ENCODE results near the gene NDOR1.

Gene NDOR1

DNA sequence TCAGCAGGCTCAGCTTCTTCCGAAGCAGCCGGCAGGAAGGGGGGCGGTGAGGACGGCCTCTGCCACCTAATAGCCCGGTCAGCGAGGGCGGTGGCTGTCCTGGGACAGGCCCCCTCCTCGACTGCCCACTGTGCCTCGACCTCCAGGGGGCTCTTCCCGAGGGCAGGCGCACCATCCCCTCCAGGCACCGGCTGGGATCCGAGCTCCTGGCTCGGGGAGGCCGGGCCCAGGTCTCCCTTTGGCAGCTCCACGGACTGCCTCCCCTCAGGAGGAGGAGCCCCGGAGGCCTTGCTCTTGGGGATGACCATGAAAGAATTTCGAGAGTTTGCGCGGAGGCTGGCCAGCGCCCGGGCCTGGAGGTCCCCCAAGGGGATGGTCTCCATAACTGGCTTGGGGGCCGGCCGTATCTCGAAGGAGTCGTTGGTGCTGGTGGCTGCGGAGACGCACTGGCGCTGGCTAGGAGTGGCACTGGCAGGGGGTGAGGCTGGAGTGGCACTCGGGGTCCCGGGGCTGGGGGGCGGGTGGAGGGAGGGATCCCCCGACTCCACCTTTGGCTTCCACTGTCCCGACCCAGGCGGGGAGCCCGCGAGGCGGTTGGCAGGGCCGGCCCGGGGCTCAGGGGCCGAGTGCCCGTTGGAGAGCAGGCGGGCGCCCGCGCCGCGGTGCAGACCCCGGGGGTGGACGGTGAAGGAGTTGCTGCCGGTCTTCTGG lies 5.9 kb upstream of the NDOR1 start:
- no peak for DNase-seq

DNA sequence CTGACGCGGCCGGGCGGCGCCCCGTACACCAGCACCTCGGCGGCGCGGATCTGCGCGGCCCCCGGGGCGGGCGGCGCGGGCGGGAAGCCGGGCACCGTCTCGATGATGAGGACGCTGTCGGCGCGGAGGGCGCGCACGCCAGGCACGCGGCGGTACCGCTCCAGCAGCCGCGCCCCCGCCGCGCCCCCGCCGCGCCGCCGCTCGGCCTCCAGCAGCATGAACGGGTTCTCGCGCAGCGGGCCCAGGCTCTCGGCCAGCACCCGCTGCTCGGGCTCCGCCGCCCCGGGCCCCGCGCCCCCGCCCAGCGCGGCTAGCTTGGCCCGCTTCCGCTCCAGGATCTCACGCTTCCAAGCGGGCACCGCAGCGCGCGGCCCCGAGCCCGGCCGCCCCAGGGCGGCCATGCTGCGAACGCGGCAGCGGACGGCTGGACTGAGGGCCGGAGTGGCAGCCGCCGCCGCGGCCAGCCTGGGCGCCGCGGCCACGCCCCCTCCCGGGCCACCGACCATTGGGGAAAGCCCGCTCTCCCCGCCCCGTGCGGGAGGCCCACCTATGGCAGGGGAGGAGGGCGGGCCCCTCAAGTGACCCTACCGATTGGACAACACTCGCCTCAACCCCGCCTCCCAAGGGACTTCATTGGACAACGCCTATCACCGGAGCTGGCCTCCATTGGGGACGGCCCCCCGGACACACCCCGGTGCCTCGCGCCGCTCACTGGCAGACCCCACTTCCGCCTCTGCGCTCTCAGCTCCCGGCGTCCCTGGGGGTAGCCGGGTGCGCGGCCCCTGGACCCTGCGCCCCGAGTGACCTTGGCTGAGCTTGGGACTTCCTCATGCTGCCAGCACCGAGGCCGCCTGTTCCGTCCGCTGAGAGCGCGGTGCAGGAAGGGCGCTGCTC lies 4.9 kb upstream of the NDOR1 start, which contains the start of gene TPRN:
Gene TPRN (minus strand): TSS at position 431 of the 894 bp plus-strand sequence. CDS start 30 bp downstream, at position 401.
- peak; percentile 99 for DNase-seq

DNA sequence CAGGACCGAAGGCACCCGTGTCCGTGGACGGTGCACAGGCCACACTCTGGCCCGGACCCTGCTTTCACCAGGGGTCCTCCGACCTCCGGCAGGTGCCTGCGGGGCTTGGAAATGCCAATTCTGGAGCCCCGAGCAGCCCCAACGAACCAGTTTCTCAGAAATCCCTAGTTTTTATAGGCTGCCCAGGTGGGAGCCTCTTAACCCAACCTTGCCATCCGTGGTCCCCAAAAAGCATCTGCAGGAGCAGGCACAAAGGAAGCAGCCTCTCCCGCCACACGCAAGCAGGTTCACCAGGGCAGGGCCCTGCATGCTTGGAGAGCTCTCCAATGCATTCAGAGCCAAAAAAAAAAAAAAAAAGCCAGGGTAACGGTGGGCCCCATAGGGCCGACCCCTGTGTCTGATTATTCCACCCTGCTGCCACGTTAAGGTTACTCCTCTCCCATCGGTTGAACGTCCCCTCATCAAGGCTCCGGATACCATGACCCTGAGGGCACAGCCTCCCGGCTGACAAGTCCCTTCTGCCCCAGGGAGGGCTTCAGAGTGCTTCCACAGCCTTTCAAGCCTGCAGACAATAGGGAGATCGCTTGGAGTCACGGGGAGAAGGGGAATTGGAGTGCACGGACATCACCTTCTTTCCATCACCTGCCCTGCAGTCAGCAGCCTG lies 4.2 kb upstream of the NDOR1 start:
- no peak for DNase-seq

DNA sequence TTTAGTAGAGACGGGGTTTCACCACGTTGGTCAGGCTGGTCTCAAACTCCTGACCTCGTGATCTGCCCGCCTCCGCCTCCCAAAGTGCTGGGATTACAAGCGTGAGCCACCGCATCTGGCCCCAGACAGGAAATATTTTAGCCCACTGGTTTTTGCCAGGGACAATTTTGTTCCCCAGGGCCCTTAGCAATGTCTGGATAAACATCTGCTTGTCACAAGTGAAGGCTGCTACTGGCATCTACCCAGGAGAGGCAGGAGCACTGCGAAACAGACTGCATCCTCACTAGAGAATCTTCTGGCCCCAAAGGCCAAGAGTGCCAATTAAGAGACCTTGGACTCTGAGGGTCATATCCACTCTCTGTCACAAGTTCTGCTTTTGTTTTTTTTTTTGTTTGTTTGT lies 2.5 kb upstream of the NDOR1 start:
- DNase-seq, result no peak

DNA sequence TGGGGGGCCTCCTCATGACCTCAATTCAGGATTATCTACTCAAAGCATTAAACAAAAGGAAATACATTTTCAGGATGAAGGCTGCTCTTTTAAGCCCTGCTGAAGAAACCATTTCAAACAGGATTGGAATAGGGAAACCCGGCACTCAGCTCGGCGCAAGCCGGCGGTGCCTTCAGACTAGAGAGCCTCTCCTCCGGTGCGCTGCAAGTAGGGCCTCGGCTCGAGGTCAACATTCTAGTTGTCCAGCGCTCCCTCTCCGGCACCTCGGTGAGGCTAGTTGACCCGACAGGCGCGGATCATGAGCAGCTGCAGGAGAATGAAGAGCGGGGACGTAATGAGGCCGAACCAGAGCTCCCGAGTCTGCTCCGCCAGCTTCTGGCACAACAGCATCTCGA lies 772 bp upstream of the NDOR1 start:
- no peak for DNase-seq

DNA sequence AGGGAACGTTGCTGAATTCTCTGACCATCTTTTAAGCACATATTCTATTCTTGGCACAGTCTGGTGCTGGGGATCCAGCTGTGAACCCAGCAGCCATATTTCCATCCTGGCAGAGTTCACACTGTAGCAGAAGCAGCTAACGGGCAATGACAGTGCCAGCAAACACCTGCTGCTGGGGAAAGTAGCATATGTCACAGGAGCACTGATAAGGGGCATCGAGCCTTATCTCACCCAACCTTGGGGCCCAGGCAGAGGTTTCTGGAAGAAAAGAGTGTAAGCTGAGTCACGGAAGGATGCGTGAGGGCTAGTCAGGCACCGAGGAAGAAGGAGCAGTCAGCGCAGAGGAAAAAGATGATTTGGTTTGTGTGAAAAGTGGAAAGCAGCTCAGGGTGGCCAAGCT lies 1.1 kb downstream of the NDOR1 start:
- DNase-seq, result no peak

DNA sequence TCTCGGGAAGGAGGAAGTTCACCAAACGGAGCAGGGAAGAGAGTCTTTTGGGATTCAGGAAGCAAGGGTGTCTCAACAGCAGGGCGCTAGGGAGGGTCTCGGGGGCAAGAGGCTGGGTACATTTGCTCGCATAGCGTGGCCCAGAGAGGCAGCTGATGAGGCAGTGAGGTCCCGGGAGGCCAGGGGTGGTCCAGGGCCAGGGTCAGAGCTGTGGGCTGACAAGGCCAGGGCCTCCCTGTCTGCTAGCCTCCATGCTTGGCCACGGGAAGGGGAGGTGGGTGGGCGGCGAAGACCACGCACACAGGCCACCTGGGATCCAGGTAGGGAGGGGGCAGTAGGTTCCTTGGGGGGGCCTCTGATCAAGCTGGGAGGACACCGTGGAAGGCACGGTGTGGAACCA lies 6.0 kb downstream of the NDOR1 start:
- no peak for DNase-seq

DNA sequence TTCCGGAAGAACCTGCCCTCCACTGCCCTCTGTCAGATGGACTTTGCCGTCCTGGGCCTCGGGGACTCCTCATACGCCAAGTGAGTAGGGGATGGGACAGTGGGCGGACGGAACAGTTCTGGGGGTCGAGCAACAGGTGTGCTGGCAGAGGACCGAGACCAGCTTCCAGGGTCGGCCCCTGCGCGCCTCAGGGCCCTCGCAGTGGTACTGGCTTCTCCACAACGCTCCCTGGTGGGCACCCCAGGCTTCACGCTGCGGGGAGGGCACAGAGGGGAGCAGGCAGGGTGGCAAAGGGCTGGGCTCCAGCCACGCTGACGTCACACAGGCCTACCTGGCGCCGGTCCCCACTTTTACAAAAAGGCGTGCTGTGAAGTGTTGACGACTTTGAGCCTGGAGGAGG lies 7.0 kb downstream of the NDOR1 start:
- no peak for DNase-seq

DNA sequence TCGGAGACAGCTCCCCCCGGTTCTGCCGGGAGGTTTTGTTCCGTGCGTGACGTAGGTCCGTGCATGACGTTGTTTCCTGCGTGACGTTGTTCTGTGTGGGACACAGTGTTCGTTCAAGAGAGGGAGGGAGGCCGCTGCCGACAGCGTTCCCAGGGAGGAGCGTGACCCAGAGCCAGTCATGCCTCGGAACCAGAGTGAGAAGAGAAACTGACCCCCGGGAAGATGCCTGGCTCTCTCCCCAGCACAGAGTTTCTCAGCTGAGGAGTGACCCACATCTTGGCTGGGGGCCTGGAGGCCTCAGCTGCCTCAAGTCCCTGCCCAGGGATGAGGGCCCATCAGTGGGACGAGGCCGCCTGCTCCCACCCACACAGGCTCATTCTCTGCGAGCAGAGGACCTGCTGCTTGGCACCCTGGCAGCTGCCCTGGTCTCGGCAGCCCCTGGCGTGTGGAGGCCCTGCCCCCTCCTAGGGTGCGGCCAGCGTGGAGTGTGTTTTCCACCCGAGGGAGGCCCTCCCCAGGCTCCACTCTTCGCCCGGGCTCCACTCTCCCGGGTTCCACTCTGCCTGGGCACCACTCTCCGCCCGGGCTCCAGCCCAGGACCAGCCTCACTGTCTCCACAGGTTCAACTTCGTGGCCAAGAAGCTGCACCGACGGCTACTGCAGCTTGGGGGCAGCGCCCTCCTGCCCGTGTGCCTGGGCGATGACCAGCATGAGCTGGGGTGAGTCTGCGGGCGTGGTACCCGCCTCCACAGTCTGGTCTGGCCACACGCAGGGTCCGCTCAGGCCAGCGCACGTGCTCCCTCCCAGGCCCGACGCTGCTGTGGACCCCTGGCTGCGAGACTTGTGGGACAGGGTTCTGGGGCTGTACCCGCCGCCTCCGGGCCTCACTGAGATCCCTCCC lies 7.9 kb downstream of the NDOR1 start:
- DNase-seq, result no peak

DNA sequence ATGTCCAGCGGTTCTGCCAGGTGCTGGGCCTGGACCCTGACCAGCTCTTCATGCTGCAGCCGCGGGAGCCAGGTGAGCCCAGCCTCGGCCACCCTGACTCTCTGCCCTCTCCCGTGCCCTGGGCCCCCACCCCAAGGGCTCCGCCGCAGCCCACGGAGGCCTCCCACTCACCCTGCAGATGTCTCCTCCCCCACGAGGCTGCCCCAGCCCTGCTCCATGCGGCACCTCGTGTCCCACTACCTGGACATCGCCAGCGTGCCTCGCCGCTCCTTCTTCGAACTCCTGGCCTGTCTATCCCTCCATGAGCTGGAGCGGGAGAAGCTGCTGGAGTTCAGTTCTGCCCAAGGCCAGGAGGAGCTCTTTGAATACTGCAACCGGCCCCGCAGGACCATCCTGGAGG lies 9.1 kb downstream of the NDOR1 start:
- DNase-seq, result no peak

DNA sequence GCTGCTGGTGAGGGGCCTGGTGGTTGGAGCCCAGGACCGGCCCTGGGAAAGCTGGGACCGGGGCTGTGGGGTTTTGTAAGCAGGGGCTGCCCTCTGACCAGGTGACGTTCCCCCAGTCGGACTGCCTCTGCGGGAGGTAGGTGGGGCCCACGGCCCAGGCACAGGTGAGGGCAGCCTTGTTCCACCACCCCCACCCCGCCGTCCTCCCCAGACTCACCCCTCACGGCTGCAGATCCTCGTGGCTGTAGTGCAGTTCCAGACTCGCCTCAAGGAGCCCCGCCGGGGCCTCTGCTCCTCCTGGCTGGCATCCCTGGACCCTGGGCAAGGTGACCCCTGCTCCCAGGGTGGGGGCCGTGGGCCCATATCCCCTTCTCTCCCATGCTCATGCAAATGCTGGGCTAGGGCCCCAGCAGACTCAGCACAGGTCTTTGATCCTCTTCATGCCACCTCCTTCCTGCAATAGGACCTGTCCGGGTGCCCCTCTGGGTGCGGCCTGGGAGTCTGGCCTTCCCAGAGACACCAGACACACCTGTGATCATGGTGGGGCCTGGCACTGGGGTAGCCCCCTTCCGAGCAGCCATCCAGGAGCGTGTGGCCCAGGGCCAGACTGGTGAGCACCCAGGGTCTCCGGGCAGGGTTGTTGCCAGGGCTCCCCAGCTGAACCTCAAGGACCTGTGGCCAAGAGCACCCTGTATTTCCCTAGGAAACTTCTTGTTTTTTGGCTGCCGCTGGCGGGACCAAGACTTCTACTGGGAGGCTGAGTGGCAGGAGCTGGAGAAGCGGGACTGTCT lies 9.9 kb downstream of the NDOR1 start:
- DNase-seq, result no peak

DNA sequence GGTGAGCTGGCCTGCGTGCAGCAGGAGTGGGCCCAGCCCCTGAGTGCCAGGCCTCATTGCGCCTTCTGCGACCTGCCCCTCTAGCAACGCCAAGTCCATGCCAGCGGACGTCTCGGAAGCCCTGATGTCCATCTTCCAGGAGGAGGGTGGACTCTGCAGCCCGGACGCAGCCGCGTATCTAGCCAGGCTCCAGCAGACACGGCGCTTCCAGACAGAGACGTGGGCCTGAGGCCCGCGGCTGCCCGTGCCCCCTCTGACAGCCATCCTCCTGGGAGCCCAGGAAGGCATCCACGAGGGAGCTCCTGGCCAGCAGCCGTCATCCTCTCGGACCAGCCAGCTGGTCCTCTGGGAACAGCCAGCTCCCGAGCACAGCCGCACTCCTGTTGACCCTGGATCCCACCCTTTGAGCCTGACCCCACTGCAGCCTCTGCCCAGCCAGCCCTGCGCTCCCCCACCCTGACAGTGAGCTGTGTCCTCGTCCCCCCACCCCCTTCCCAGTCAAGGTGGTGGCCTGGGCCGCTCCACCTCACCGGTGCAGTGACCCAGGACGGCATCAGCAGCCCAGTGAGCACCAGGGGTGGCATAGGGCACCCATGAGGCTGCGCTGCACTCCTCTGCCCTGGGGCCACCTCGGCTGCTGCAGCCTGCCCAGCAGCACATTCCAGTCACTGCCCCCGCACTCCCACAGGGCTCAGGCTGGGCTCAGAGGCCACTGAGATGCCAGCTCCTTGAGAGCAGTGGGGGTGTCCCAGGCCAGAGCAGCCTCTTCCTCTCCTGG lies 10.9 kb downstream of the NDOR1 start:
- DNase-seq, result no peak

DNA sequence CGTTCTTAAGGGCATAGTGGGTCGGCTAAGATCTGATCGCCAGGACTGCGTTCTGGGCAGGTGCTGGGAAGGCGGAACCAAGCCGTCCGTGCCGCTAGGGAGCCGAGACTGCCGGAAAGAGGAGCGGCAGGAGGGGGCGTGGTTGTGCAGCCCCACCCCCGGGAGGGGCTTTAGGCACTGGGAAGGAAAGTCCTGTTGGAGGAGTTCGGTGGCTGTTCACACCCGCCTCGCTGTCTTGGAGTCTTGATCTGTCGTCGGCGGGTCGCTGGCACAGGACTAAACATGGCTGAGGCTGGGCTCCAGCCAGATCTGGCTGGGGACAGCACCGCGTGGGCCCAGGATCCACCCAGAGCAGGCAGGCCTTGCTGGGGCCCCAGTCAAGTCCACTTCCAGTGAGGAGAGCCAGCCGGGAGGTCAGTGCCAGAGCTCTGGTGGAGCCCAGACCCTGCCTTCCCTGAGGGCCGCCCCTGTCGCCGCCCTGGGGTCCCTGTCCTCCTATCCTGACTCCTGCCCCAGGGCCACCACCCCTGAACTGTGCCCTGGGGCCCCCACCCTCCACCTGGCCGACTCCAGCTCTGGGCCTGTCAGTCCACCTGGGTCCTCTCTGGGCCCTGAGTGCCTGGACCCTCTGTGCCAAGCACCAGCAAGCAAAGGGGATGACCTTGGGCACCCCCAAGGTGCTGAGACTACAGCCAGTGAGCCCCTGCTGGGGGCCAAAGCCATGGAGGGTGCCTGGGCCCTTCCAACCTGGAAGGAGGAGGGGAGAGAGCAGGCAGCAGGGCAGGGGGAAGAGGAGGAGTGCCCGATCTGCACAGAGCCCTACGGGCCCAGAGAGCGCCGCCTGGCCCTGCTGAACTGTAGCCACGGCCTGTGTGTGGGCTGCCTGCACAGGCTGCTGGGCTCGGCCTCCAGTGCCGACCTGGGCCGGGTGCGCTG lies 12.0 kb downstream of the NDOR1 start:
- no peak for DNase-seq

DNA sequence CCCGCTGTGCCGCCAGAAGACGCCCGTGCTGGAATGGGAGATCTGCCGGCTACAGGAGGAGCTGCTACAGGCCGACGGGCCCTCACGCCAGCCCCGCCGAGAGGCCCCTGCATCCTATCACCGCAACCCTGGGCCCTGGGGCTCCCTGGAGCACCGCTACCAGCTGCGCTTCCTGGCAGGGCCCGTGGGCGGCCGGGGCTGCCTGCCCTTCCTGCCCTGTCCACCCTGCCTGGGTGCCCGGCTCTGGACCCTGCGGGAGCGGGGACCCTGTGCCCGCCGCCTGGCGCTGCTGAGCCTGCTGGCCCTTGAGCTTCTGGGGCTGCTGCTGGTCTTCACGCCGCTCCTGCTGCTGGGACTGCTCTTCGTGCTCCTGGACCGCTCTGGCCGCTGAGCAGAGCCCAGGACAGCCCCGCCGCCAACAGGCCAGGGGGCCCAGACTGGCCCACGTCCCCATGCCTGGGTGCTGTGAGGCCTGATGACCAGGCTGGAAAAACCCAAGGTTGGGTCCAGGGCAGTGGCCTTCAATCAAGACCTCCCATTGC lies 12.8 kb downstream of the NDOR1 start:
- DNase-seq, result no peak

DNA sequence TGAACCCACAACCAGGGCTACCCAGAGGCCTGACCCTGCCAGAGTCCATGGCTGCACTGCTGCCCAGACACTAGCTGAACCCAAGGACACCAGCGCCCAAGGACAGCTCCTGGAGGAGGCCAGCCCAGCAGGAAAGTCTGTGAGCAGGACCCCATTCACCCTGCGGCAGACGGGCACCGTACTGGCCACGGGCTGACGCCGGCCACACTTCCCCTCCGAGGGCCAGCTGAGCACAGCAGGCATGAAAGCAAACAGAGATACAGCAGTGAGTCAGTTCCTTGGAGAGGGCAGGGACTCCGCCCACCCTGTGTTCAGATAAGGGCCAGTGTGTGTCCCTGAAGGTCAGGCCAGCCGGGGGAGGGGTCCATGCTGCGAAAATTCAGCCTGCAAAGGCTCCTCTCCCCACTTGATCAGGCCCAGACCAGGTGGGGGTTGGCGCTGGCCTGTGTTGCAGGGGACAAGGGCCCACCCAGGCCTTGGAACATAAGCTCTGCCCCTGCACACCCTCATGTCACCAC lies 13.3 kb downstream of the NDOR1 start:
- DNase-seq, result no peak

DNA sequence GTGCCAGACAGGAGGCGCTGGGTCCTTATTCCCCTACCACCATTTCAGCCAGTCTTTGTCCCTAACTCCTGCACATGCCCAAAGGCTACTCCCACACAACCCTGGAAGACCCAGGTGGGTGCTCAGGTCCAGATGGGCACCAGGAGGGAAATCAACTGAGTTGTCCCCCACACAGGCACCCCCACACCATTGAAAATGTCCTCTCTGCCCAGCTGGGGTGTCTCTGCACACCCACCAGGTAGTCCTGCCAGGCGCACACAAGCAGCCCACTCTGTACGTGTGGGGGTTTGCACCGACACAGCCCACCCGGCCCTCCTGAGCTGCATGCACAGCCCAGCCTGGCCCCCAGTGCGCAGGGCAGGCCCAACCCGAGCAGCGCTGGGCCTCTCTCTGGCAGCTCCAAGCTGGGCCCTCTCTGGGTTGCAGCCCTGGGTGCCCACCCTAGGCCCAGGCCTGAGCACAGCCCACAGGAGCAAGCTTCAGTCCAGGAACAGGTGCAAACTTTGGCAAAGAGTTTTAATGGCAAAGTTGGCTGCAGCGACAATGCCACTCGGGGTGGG lies 14.3 kb downstream of the NDOR1 start:
- DNase-seq, result no peak

DNA sequence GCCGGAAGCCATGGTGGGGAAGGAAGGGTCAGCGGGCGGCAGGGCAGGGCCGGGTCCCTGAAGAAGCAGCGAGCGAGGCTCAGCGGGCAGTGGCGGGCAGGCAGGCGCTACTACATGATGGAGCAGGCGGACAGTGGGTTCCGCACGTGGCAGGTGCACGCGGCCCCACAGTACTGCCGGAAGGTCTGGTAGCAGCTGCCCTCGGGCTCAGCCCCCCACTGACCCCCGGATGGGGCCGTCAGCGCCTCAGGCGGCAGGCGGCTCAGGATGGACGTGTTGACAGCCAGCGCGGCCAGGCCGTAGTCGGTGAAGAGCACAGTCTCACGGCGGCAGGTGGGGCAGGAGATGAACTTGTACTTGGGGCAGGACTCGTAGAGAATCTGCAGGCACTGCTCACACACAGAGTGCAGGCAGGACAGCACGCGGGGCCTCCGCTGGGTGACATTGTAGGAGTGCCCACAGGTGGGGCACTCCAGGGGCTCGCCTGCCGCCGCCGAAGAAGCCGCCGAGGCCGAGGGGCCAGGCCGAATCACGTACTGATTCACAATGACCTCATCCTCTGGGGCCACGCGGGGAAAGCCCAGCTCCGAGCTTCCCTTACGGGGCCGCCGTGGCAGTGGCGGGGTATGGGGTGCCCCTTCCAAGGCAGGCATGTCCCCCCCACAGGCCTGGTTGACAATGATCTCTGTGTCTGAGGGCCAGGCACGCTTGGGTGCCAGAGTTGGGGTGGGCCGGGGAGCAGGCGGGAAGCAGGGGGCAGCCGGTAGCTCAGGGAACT lies 15.0 kb downstream of the NDOR1 start:
- no peak for DNase-seq

DNA sequence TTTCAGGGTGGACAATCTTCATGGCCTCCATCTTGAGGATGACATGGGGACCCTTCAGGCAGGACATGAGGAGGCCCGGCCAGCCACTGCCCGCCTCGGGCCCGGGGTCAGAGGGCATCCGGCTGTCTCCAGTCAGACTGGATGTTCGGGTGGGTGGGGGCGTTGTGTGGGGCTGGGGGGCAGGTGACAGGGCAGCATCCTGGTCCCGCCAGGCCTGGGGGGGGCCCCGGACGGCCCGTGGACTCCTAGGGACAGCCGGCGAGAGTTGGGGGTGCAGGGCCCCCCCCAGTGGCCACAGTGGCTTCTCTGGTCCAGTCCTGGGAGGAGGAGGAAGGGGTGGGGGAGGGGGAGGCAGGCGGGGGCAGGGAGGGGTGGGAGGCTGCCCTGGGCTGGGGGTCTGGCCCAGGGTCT lies 15.6 kb downstream of the NDOR1 start:
- DNase-seq, result no peak

All from activated CD4-positive, alpha-beta T cell treated with anti-CD3 and anti-CD28 coated beads, Interleukin-2, amount 50 U/mL, for 48 hours (primary cell).